Lung (tissue), 16 donors: ENCODE data around the gene EMCN. TPM values are rescaled to one million over a fixed set of nuclear protein-coding genes. Genes with fewer than 3 reads are reported as not detected.

Source experiments
- ATAC-seq: fragments of 200-7000 bp; cut with Tn5 transposase; one replicate; pipeline ENCODE4 v1.9.1; 2020; ENCODE audit warnings: moderate number of reproducible peaks; ENCODE audit not compliant: insufficient read depth, low FRiP score
- DNase-seq, 3 donors: peaks; one replicate each; pipeline ENCODE4 v3.0.0-alpha.2; 2013 to 2017
- H3K27ac ChIP-seq, 2 donors: one replicate each; pipeline ENCODE4 v1.5.1; 2013; ENCODE audit warnings: mild to moderate bottlenecking in 2 of 2, moderate library complexity in 2 of 2, control low read depth in 1 of 2, inconsistent platforms in 1 of 2, low read depth in 1 of 2, low read length in 1 of 2
- H3K27me3 ChIP-seq, 3 donors: one replicate each; pipeline ENCODE4 v1.5.1; 2013; ENCODE audit warnings: low read length in 2 of 3; ENCODE audit not compliant: control insufficient read depth in 3 of 3, insufficient read depth in 3 of 3
- H3K36me3 ChIP-seq, 4 donors: one replicate each; pipeline ENCODE4 v1.5.1; 2013; ENCODE audit warnings: low read length in 4 of 4, mild to moderate bottlenecking in 1 of 4, moderate library complexity in 1 of 4; ENCODE audit not compliant: control insufficient read depth in 4 of 4, insufficient read depth in 4 of 4
- H3K4me1 ChIP-seq, 5 donors: one replicate each; pipeline ENCODE4 v1.5.1; 2013; ENCODE audit warnings: low read length in 5 of 5, mild to moderate bottlenecking in 2 of 5, moderate library complexity in 1 of 5; ENCODE audit not compliant: control insufficient read depth in 5 of 5, insufficient read depth in 5 of 5
- H3K4me3 ChIP-seq: one replicate; pipeline ENCODE4 v1.5.1; 2013; ENCODE audit warnings: mild to moderate bottlenecking, control low read depth, moderate library complexity
- H3K9ac ChIP-seq, 2 donors: one replicate each; pipeline ENCODE4 v1.5.1; 2013; ENCODE audit warnings: low read length in 2 of 2, control low read depth in 1 of 2; ENCODE audit not compliant: insufficient read depth in 1 of 2
- H3K9me3 ChIP-seq, 4 donors: one replicate each; pipeline ENCODE4 v1.5.1; 2013; ENCODE audit warnings: low read length in 3 of 4, mild to moderate bottlenecking in 1 of 4, moderate library complexity in 1 of 4; ENCODE audit not compliant: control insufficient read depth in 4 of 4, insufficient read depth in 3 of 4
- WGBS, 2 donors: extraction: QIAGEN DNeasy Blood & Tissue Kit; methylation state at CpG; one replicate each; pipeline ENCODE4 v1.1.7; 2013; 5-methylcytosine and 5-hydroxymethylcytosine counted together
- long read RNA-seq, 5 donors: transcript quantifications; one replicate each; lab custom pipeline, GENCODE V29; 2026
- polyA plus RNA-seq, 2 donors: library from polyadenylated mRNA; stranded (reverse); fragments of 200-250 nt; gene quantifications; one replicate each; pipeline ENCODE4 v1.2.1, GENCODE V29; 2013
- total RNA-seq, 2 donors: library from RNA; depleted of rRNA in 1 of 2; stranded (reverse); fragments of >200 nt in 1 of 2; gene quantifications; one replicate each; pipeline ENCODE4 v1.2.1, GENCODE V29; 2014 to 2021
- TF ChIP-seq, protein P1 (sequence below): IDR thresholded peaks from 2 replicates; pipeline ENCODE4 v1.5.1; 2012; ENCODE audit warnings: mild to moderate bottlenecking; ENCODE audit errors: control extremely low read depth, extremely low read depth
- donor health status: control.
- donor health status: control.
- donor health status: Bipolar disorder and iron deficiency.
- donor health status: healthy.
- donor health status: DM: yes; HTN: yes; CAD: no.

Gene EMCN
- total RNA-seq: 10 to 100 TPM; 33.0 to 90.8 TPM
- 1 to 10 TPM; 5.8 to 8.3 TPM for polyA plus RNA-seq
- long read RNA-seq, donor 1, full-length matches to known transcripts: 9 of 9 reads
- long read RNA-seq, donor 1, partial matches to known transcripts: 0 of 9 reads
- long read RNA-seq, donor 1, other reads (novel, unspliced or antisense): 0 of 9 reads
- long read RNA-seq, donor 2, full-length matches to known transcripts: 6 of 15 reads
- long read RNA-seq, donor 2, partial matches to known transcripts: 9 of 15 reads
- long read RNA-seq, donor 2, other reads (novel, unspliced or antisense): 0 of 15 reads
- long read RNA-seq, donor 3, full-length matches to known transcripts: 9 of 9 reads
- long read RNA-seq, donor 3, partial matches to known transcripts: 0 of 9 reads
- long read RNA-seq, donor 3, other reads (novel, unspliced or antisense): 0 of 9 reads
- long read RNA-seq, donor 4, full-length matches to known transcripts: 2 of 2 reads
- long read RNA-seq, donor 4, partial matches to known transcripts: 0 of 2 reads
- long read RNA-seq, donor 4, other reads (novel, unspliced or antisense): 0 of 2 reads
- long read RNA-seq, donor 5, full-length matches to known transcripts: 6 of 6 reads
- long read RNA-seq, donor 5, partial matches to known transcripts: 0 of 6 reads
- long read RNA-seq, donor 5, other reads (novel, unspliced or antisense): 0 of 6 reads

- Histone ChIP-seq H3K27ac (peak within 1 kb of the TSS in 1 of 2 donors; percentile 68), H3K4me3 (no peak within 1 kb of the TSS), H3K9ac (peak within 1 kb of the TSS; percentile 26 to 44), H3K9me3 (no peaks in the 10 kb centered on the region), H3K36me3 (no peaks in the 10 kb centered on the region), H3K4me1 (peaks cover 0 to 9% (median 6%) of the 10 kb centered on the region in 5 donors), H3K27me3 (no peaks in the 10 kb centered on the region)
- TF ChIP-seq, protein P1, sequence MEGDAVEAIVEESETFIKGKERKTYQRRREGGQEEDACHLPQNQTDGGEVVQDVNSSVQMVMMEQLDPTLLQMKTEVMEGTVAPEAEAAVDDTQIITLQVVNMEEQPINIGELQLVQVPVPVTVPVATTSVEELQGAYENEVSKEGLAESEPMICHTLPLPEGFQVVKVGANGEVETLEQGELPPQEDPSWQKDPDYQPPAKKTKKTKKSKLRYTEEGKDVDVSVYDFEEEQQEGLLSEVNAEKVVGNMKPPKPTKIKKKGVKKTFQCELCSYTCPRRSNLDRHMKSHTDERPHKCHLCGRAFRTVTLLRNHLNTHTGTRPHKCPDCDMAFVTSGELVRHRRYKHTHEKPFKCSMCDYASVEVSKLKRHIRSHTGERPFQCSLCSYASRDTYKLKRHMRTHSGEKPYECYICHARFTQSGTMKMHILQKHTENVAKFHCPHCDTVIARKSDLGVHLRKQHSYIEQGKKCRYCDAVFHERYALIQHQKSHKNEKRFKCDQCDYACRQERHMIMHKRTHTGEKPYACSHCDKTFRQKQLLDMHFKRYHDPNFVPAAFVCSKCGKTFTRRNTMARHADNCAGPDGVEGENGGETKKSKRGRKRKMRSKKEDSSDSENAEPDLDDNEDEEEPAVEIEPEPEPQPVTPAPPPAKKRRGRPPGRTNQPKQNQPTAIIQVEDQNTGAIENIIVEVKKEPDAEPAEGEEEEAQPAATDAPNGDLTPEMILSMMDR: no peak
- DNase-seq (peak in 2 of 3 donors; percentile 23 to 54), ATAC-seq (no peak)
- WGBS, 2 donors: 15 to 23% methylated on average over 3 of the region's 3 CpGs
These were observed at the start of gene EMCN for GRCh38 chr4:100517864-100518341. Gene EMCN, minus strand, starts transcription at chr4:100518022. Its CDS starts 108 bp downstream, at chr4:100517914.

DNA sequence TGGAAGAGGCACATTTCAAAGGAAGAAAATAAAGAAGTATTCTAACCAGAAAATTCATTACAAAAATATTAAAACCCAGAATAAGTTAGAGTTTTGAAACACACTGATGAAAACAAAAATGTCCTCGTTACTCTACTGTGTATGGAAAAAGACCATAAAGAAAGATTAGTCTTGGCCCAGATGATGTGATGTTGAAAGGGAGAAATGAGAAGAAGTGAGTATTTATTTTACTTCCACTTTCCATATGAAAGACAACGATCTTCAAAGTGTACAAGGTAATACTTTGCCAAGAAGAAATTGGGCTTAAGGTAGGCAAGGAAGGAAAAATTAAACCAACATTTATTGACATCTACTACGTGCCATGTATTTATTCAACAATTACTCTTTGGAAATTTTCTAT is 48.6 kb upstream of the EMCN start:
- H3K36me3 ChIP-seq: no peaks in the 10 kb centered on the region
- no peak overlapping the region for H3K4me3 ChIP-seq
- DNase-seq (no peak), ATAC-seq (no peak)
- H3K4me1 ChIP-seq: no peaks in the 10 kb centered on the region
- no peak overlapping the region for H3K9ac ChIP-seq
- H3K9me3 ChIP-seq: no peaks in the 10 kb centered on the region
- TF ChIP-seq, protein P1: no peak
- 65 to 85% methylated on average over 3 of the region's 3 CpGs for WGBS, 2 donors
- no peak overlapping the region for H3K27ac ChIP-seq
- H3K27me3 ChIP-seq: no peaks in the 10 kb centered on the region

- Histone ChIP-seq H3K4me1 (no peaks in the 10 kb centered on the region), H3K27ac (no peak overlapping the region), H3K36me3 (no peaks in the 10 kb centered on the region), H3K27me3 (no peaks in the 10 kb centered on the region), H3K4me3 (no peak overlapping the region), H3K9ac (no peak overlapping the region), H3K9me3 (no peaks in the 10 kb centered on the region)
- WGBS, 2 donors: 92 to 94% methylated on average over 2 of the region's 2 CpGs
- DNase-seq (no peak), ATAC-seq (no peak)
- TF ChIP-seq, protein P1: no peak
These were observed 39.5 kb upstream of the EMCN start for GRCh38 chr4:100557306-100557705.
